Epithelial cell of esophagus (primary cell): ENCODE measurements around the gene RCAN2.
A peak's percentile ranks its signal among the peaks of the same experiment; 100 is the strongest.

Experiments
- DNase-seq: peaks from one replicate; pipeline ENCODE4 v3.0.0; 2010; ENCODE audit warnings: low read depth
- H3K4me3 ChIP-seq: 2 replicates; pipeline ENCODE4 v1.5.1; 2011; ENCODE audit warnings: mild to moderate bottlenecking, low read length, control low read depth
- TF ChIP-seq, protein P1 (sequence below): IDR thresholded peaks from 2 replicates; pipeline ENCODE4 v1.5.1; 2011; ENCODE audit warnings: low read depth, mild to moderate bottlenecking, low read length, control low read depth, inconsistent platforms; ENCODE audit not compliant: insufficient read depth; ENCODE audit errors: missing control alignments

Gene RCAN2

DNA sequence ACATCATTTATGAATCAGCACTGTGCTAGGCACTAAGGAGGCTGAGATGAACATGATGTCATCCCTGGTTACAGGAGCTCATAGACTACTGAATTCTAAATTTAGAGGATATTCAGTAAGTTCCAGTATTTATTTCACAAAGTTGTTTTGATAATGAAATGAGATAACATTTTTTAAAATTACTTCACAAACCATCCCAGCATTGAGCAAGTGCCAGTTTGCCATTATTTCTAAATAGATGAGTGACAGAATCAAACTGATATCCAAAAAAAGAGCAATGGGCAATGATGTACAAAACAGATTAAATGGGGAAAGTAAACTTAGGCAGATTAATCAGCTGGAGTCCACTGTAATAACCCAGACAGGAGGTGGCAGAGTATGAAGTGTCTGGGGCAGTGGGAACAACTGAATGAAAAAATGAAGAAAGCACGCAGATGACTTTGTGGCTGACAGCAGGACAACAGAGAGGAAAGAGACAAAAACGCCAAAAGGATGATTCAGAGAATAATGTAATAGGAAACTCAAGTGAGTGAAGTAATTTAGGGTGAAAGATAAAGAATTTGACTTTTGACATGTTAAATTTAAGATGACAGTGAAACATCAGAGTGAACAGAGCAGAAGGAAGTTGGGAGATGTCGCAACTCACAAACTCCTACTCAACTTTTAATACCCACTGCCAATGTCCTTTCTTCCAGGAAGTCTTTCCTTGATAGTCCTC is 70.2 kb downstream of the RCAN2 start:
- TF ChIP-seq, protein P1, sequence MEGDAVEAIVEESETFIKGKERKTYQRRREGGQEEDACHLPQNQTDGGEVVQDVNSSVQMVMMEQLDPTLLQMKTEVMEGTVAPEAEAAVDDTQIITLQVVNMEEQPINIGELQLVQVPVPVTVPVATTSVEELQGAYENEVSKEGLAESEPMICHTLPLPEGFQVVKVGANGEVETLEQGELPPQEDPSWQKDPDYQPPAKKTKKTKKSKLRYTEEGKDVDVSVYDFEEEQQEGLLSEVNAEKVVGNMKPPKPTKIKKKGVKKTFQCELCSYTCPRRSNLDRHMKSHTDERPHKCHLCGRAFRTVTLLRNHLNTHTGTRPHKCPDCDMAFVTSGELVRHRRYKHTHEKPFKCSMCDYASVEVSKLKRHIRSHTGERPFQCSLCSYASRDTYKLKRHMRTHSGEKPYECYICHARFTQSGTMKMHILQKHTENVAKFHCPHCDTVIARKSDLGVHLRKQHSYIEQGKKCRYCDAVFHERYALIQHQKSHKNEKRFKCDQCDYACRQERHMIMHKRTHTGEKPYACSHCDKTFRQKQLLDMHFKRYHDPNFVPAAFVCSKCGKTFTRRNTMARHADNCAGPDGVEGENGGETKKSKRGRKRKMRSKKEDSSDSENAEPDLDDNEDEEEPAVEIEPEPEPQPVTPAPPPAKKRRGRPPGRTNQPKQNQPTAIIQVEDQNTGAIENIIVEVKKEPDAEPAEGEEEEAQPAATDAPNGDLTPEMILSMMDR = no peak
- no peak overlapping the region for H3K4me3 ChIP-seq
- no peak for DNase-seq

DNA sequence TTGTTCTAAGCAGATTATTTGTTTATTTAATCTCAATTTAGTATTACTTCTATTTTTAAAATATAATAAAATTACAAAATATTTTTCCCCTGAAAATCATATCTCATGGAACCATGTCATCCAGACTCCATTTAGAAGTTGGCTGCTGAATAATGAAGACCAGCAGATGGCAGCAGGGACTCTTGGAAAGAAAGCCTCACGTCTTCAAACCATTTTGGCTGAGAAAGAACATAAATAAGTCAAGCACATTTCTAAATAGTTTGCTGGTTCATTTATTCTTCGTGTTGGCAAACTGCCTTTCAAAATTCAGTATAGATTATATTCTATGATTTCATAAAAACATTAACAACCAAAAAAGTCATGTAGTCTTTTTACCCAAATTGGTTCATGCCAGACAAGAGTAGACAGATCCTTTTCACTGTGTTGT is 71.7 kb downstream of the RCAN2 start:
- no peak overlapping the region for H3K4me3 ChIP-seq
- peak; percentile 73 for DNase-seq
- TF ChIP-seq, protein P1 = peak; percentile 89

DNA sequence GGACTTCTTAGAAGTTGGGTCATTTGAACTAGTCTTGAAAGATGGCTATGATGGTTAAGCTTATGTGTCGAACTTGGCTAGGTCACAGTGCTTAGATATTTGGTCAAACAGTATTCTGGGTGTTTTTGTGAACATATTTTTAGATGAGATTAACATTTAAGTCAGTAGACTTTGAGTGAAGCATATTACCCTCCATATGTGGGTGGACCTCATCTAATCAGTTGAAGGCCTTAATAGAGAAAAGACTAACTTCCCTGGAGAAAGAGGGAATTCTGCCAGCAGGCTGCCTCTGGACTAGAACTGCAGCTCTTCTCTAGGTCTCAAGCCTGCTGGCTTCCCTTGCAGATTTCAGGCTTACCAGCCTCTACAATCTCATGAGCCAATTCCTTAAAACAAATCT is 76.9 kb downstream of the RCAN2 start:
- DNase-seq = no peak
- no peak overlapping the region for H3K4me3 ChIP-seq
- TF ChIP-seq, protein P1 = no peak

DNA sequence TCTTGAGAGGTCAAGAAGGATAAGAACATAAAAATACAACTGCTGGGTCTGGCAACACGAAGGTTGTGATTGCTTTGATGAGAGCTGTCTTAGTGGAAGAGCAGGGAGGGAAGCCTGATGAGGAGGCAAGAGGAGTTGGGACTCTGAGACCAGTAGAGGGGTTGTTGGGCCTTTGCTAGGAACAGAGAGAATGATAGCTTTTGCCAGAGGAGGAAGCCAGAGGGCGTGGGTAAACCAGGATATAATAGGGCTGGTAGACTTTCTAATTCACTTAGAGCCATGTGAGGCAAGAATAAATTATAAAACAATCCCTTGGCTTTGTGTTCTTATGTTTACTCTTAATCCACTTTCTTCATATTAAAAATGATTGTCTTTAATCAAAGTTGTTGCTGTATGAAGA is 78.6 kb downstream of the RCAN2 start:
- no peak overlapping the region for H3K4me3 ChIP-seq
- TF ChIP-seq, protein P1 = no peak
- DNase-seq = no peak

DNA sequence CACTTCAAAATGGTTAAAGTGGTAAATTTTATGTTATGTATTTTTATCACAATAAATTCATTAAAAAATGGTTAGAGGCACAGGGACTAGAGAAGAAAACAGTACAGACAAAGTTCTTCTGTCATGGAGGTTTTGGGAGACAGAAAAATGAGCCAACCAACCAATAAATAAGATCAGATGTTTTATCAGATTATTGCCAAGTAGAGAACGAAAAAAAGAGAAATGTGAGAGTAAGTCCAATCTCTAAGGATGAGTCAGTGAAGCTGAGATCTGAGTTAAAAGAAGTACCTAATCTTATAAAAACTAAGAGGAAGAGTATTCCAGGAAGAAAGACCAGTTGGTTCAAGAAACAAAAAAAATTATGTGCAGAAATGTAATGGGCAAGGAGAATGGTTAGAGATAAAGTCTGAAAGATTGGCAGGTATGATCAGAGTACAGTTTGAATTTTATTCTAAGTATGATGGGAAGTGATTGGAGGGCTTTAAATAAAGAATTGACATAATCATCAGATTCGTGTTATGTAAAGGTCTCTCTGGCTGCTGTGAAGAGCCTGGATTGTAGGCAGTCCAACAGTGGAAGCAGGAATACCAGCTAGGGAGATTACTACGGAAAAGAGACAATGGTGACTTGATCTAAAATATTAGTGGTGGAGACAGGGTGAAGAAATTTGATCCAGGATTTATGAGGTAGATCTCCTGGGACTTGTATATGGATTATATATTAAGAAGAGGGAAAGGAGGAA is 79.6 kb downstream of the RCAN2 start:
- H3K4me3 ChIP-seq = no peak overlapping the region
- no peak for DNase-seq
- TF ChIP-seq, protein P1 = no peak

DNA sequence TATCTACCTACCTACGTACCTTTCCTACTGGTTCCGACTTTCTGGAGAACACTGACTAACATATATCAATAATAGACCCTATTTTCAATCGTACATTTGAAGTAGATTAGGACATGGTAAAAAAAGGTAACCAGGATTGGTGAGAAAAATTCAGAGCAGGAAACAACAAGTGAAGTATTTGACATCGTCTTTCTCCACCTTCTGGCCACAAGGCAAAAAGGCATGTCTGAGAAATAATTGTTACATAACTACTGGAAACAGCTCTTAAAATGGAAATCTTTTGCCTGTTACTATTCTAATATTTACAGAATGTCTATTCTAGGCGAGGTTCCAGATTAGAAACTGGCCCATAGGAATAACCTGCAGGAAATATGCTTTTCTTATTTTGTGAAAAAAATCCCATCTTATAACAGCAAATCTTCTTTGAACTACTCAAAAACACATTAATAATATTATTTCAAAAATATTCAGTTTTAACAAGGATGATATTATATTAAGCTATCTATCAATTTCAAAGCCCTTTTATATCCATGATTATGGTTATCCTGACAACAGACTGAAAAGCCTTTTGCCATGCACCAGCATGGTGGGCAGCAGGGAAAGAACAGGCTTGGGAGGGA is 80.8 kb downstream of the RCAN2 start:
- TF ChIP-seq, protein P1 = peak; percentile 68
- H3K4me3 ChIP-seq = no peak overlapping the region
- DNase-seq = peak; percentile 45
